SKM-1 treated with dmso at 0.1 percent for 144 hours (cell line): Measurements from ENCODE around the gene GAGE12J.
A peak's percentile ranks its signal among the peaks of the same experiment; 100 is the strongest.
"Not testable (repeated sequence)": the region's sequence is repeated elsewhere in the genome, so short reads cannot be mapped to it uniquely, and the experiment has no call there.

Experiments used
- DNase-seq: peaks from one replicate; lab custom pipeline; 2025; ENCODE audit not compliant: unreplicated experiment; lab: John Stamatoyannopoulos, UW

GAGE12J gene

GRCh38 chrX:49321737-49322136 is at the start of gene GAGE12J:
Gene GAGE12J (plus strand): TSS chrX:49322037. CDS start chrX:49323194, 1,157 bp downstream.
- DNase-seq = not testable (repeated sequence)

- no peak for DNase-seq
Observed at GRCh38 chrX:49272421-49272820, 49.4 kb upstream of the GAGE12J start.

DNA sequence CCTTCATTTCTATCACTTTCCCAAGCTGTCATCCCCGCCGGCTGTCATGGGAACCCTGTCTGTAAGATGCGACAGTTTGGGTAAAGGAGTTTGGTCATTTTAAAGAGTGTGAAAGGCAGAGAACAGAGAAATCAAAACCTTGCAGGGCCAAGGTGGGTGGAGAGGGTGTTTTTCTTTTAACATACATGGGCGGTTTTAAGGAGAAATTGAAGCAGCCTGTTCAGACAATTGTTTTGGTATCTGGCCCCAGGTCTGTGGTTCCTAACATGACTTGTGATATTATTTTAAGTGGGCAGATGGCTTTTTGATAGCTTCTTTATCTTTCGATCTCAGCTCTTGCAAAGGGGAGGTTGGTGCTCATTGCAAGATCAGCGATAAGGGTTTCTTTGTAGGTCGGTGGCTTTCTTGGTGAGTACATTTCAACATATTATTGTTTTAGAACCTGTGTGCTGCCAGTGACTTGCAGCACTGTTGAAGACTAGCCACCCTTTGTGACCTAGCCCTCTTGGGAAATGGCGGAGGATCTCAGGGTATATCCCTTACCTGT is 48.6 kb upstream of the GAGE12J start:
- no peak for DNase-seq

- DNase-seq = no peak
Observed at GRCh38 chrX:49276207-49276606, 45.6 kb upstream of the GAGE12J start.

DNA sequence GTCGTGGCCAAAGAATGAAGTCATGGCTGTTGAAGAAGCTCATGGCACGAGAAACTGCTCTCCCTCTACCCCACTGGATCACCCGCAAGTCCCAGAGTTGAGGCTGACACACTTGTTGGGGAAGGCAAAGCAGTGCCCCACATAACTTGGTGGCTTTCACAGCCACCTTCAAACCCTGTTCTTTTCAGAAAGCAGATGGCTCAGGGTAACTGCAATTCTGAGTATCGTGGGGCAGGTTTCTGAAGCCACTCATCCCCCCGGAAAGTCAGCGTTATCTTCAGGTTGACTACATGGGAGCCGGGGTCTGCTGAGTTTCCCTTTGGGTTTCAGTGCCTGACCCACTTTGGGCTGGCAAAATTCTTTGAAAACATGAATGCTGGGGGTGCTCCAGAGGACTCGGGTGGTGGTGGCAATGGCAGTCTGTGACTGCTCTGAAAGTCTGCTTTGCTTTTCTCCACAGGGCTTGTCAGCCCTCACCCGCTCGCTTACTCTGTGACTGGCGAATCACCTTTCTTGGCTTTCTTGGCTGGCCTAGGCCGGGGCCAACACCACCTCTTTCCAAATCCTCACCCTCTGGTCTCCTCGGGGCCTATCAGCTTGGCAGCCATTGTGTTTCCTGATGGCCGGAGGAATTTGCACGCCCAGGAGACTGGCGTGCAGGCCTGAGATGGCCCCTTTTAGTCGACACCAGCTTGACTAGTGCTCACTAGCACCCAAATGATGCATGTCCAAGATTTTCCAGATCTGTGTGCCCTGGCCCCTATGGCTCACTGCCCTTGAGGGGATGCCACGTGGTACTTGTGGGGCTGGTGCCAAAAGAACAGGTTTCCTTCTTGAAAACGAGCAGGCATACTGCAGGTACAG is 44.9 kb upstream of the GAGE12J start:
- no peak for DNase-seq

DNA sequence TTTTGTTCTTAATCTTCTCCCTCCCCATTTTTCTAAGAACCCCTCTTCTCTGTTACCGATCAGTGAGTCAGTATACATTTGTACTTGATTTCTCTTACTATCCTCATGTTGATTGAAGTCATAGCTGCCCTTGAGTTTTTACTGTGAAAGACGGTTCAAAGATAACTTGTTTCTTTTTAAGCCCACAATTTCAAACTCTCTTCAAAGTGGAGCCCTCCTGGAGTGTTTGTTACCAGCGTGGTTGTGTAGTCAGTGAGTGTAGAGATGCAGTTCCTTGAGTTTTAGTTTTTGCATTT is 44.4 kb upstream of the GAGE12J start:
- no peak for DNase-seq

DNA sequence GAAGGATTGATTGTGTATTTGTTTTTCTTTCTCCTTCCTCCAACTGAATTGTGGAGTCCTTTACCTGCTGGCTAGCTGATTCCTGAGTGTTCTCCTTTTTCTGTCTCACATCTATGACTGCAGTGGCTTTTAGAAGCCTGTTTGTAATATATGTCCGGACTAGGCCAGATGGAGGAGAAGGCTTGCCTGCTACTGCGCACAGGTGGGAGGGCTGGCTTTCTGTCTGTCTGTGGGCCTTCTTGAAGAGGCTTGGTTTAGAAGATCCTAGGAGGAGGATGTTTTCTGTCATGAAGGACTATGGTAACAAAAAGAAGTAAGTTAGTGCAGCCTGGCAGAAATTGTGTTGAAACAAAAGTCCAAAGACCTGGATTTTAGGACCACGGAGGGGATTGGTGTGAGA is 43.8 kb upstream of the GAGE12J start:
- DNase-seq = no peak

- no peak for DNase-seq
Observed at GRCh38 chrX:49282647-49283011, 39.2 kb upstream of the GAGE12J start.

DNA sequence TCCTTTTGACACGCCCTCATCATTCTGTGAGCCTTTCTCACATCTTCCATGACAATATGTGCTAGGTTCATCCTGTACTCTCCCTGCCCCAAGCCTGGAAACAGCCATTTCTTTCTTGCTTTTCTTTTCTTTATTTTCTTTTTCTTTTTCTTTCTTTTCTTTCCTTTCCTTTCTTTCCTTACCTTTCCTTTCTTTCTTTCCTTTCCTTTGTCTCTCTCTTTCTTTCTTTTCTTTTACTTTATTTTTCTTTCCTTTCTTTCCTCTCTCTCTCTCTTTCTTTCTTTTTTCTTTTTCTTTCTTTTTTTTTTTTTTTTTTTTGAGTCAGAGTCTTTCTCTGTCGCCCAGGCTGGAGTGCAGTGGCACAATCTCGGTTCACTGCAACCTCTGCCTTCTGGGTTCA is 37.6 kb upstream of the GAGE12J start:
- no peak for DNase-seq

- DNase-seq = no peak
Observed at GRCh38 chrX:49286136-49286535, 35.7 kb upstream of the GAGE12J start.

GRCh38 chrX:49286581-49286980 is 35.3 kb upstream of the GAGE12J start:
- no peak for DNase-seq

- DNase-seq = no peak
Observed at GRCh38 chrX:49287665-49288064, 34.2 kb upstream of the GAGE12J start.

- DNase-seq = no peak
Observed at GRCh38 chrX:49290215-49290614, 31.6 kb upstream of the GAGE12J start.

- DNase-seq = peak; percentile 32
Observed at GRCh38 chrX:49291615-49292337, 30.1 kb upstream of the GAGE12J start.

DNA sequence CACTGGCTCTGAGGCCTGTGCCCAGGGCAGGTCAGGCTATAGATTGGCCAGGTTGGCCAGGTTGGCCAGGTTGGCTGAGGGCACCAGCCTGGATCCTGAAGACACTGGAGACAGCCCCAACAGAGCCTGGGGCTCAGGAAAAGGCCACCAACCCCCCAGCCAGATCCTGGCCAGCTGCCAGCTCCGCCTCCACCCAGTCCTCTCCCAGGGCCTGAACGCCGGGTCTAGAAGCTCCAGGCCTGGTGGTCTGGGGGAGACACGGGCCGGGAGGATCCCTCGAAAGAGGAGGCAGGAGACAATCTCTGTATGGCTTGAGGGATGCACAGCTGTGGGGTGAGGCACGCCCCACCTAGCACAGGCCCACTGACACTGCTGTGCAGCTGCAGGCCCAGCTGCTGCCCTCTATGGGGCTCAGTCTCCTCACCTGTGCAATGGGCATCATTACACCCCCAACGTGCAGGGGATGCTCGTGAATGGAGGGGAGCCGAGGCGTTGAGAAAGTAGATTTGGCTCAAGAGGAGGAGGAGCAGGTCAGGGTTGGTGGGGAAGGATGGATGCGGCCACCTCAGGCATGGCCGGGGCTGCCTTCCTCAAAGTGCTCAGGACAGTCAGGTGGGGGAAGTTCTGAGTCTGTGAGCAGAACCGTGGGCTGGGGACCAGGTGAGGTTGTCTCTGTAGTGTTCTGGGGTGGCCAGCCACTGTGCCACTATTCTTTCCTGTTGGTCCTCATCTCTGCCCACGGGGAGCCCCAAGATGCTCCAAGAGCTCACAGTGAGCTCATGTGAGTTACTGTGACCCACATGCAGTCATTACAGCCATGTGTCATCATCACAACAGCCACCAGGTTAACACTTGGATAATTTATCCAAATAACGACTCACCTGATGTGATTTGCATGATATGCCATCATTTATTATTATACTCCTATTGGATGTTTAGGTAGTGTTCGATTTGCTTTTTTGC is 29.2 kb upstream of the GAGE12J start:
- DNase-seq = no peak

DNA sequence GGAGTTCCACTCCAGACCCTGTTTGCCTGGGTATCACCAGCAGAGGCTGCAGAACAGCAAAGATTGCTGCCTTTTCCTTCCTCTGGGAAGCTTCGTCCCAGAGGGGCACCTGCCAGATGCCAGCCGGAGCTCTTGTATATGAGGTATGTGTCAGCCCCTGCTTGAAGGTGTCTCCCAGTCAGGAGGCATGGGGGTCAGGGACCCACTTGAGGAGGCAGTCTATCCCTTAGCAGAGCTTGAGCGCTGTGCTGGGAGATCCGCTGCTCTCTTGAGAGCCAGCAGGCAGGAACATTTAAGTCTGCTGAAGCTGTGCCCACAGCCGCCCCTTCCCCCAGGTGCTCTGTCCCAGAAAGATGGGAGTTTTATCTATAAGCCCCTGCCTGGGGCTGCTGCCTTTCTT is 22.5 kb upstream of the GAGE12J start:
- DNase-seq = not testable (repeated sequence)

DNA sequence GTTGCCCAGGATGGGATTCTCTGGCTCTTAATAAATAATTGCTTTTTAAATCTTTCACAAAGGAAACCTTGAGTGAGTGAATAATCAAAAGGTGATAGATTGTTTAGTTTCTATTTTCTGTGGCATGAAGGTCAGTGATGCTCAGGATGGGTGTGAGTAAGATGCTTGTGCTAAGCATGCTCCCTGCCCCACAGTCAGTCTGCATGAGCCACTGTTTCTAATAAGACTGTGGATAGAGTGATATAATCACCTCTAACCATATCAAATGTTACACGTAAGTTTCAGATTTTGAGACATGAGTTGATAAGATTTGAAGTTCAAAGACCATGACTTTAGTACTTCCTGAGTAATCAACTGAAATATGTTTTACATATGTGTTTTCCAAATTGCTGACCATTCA is 21.1 kb upstream of the GAGE12J start:
- no peak for DNase-seq

DNA sequence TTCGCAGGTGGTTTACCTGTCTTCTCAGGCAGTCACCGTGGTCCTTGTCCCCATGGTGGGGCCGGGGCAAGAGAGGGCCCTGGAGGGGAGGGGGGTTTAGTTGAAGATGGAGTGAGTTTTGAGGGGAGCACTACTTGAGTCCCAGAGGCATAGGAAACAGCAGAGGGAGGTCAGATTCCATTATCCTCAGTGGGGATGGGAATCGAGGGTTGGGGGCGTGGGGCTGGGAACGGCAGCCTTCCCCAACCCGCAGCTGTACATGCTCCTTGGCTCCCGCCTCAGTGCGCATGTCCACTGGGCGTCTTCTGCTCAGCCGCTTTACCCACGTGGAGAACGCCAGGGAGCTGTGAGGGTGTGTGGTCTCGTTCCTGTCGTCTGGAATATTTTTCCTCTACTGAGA is 18.5 kb upstream of the GAGE12J start, which contains the start of gene GAGE10:
GAGE10 (plus strand) TSS at position 301 of the 400 bp plus-strand sequence. CDS start 1,214 bp downstream, outside the sequence.
- no peak for DNase-seq

GRCh38 chrX:49307775-49308174 is 14.1 kb upstream of the GAGE12J start:
- DNase-seq = not testable (repeated sequence)

DNA sequence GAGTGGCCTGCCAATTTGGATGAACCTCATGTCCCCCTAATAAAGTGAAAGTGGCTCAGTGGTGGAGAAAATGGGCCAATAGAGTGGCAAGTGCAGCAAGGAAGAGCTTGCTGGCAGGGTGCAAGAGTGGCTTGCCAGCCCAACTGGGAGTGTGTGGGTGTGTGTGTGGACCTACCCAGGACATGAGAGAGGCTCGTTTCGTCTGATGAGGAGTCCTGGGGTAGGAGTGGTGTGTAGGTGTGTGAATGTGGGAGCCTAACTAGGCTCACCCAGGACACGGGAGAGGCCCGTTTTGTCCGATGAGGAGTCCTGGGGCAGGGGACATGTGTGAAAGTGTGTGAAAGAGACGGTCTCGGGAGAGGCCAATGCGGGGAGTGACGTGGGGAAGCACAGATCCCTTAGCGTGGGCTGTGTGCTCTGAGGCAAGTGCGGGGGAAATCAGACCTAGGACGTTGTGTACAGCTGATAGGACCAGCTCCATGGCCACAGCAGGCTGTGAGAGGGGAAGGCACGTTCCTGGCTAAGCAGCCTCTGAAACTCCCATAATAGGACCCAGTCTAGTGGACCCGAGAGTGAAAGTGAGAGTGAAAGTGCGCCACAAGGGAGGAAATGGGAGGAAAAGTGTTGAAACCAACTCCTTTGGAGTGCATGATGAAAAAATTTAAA is 13.1 kb upstream of the GAGE12J start:
- DNase-seq = no peak
